GF-D8 (cell line): ENCODE results near the gene KLHDC3.
A peak's percentile ranks its signal among the peaks of the same experiment; 100 is the strongest.

Experiments
- DNase-seq: peaks from one replicate; lab custom pipeline; 2025; lab: John Stamatoyannopoulos, UW

The KLHDC3 gene

GRCh38 chr6:43059168-43060033 is 45.4 kb downstream of the KLHDC3 start, which contains the start of the genes KLC4 and MRPL2:
Gene KLC4 (plus strand): TSS chr6:43059631. CDS start chr6:43061336, 1,705 bp downstream.
Gene MRPL2 (minus strand): TSS chr6:43059434. CDS start chr6:43059381, 53 bp downstream.
- peak; percentile 95 for DNase-seq

GRCh38 chr6:43060034-43060754 is 46.1 kb downstream of the KLHDC3 start:
- DNase-seq = no peak

GRCh38 chr6:43060755-43061633 is 46.9 kb downstream of the KLHDC3 start:
- no peak for DNase-seq

- DNase-seq = no peak
These were observed 47.8 kb downstream of the KLHDC3 start for GRCh38 chr6:43061861-43062260.

GRCh38 chr6:43062818-43063217 is 48.8 kb downstream of the KLHDC3 start:
- DNase-seq = no peak

GRCh38 chr6:43070028-43070632 is 56.1 kb downstream of the KLHDC3 start:
- DNase-seq = peak; percentile 25
